SK-N-SH (cell line): ENCODE results near the gene ETNK2.

ENCODE experiments used
- CTCF ChIP-seq: fragments of 200-600 bp; sonication (generic); IDR thresholded peaks from 2 replicates; pipeline ENCODE4 v1.6.1; 2017; ENCODE audit warnings: antibody characterized with exemption, mild to moderate bottlenecking, moderate library complexity
- EP300 ChIP-seq, 2 experiments: IDR thresholded peaks; 2 replicates each; pipeline versions ENCODE4 v1.4.0 to v1.6.1; 2012; ENCODE audit warnings: borderline replicate concordance in 1 of 2, low read depth in 1 of 2, low read length in 1 of 2
- GATA2 ChIP-seq: sonication (generic); formaldehyde crosslinking; IDR thresholded peaks from 2 replicates; pipeline ENCODE4 v1.5.0; 2020; ENCODE audit warnings: mild to moderate bottlenecking, missing genetic modification reagents
- MAX ChIP-seq: IDR thresholded peaks from 2 replicates; pipeline ENCODE4 v1.4.0; 2012; ENCODE audit warnings: low read depth
- MXI1 ChIP-seq: IDR thresholded peaks from 2 replicates; pipeline ENCODE4 v1.6.1; 2012; ENCODE audit warnings: mild to moderate bottlenecking, low read depth, low read length, improper control_type of control experiment
- NFIC ChIP-seq: IDR thresholded peaks from 2 replicates; pipeline ENCODE4 v1.4.0; 2012; ENCODE audit warnings: borderline replicate concordance
- POLR2AphosphoS5 ChIP-seq: IDR thresholded peaks from 2 replicates; pipeline ENCODE4 v1.6.1; 2012; ENCODE audit warnings: low read depth, low read length
- RAD21 ChIP-seq: IDR thresholded peaks from 2 replicates; pipeline ENCODE4 v1.6.1; 2012; ENCODE audit warnings: mild to moderate bottlenecking, low read length
- REST ChIP-seq: IDR thresholded peaks from 2 replicates; pipeline ENCODE4 v1.6.1; 2012; ENCODE audit warnings: mild to moderate bottlenecking, low read depth, low read length, moderate library complexity
- TAF1 ChIP-seq: IDR thresholded peaks from 2 replicates; pipeline ENCODE4 v1.6.1; 2012; ENCODE audit warnings: low read depth, mild to moderate bottlenecking, low read length, moderate library complexity, borderline replicate concordance
- TCF12 ChIP-seq: IDR thresholded peaks from 2 replicates; pipeline ENCODE4 v1.4.0; 2012
- TEAD4 ChIP-seq: IDR thresholded peaks from 2 replicates; pipeline ENCODE4 v1.4.0; 2012; ENCODE audit warnings: mild to moderate bottlenecking, borderline replicate concordance; ENCODE audit not compliant: insufficient read depth
- YY1 ChIP-seq: IDR thresholded peaks from 2 replicates; pipeline ENCODE4 v1.4.0; 2012; ENCODE audit warnings: low read depth, mild to moderate bottlenecking

- no peak for TF ChIP-seq MAX
- TF ChIP-seq CTCF, result no peak
- TF ChIP-seq RAD21, result no peak
- TF ChIP-seq REST, result no peak
- no peak for TF ChIP-seq POLR2AphosphoS5
- TF ChIP-seq TAF1, result no peak
- TF ChIP-seq TCF12, result no peak
- TF ChIP-seq EP300 (IDR thresholded peaks at IDR 0.05; ENCODE audit: borderline replicate concordance in 1 of 2, low read depth in 1 of 2, low read length in 1 of 2), result no peak
- no peak for TF ChIP-seq YY1
- TF ChIP-seq TEAD4, result no peak
- no peak for TF ChIP-seq NFIC
- TF ChIP-seq GATA2 (CRISPR knock-in tag), result no peak
- no peak for TF ChIP-seq MXI1
Observed at GRCh38 chr1:204172404-204173029, 20.7 kb upstream of the ETNK2 start.
